ENCODE results near the gene CYP4Z1.

- TF ChIP-seq CTCF (IDR thresholded peaks at IDR 0.05; ENCODE audit: low read depth, low read length, poor library complexity, severe bottlenecking) (no peak), EZH2phosphoT487 (IDR thresholded peaks at IDR 0.05; ENCODE audit: borderline replicate concordance, low read length) (no peak)
Measured at GRCh38 chr1:47036764-47037163, 30.3 kb upstream of the CYP4Z1 start.
